GM19397 (cell line): ENCODE results near the gene GPC6.

Experiments used
- ATAC-seq: cut with Tn5 transposase; IDR thresholded peaks from one replicate; pipeline ENCODE4 v1.9.1; 2021; ENCODE audit warnings: mild to moderate bottlenecking, moderate library complexity; ENCODE audit not compliant: unreplicated experiment

GPC6 gene

DNA sequence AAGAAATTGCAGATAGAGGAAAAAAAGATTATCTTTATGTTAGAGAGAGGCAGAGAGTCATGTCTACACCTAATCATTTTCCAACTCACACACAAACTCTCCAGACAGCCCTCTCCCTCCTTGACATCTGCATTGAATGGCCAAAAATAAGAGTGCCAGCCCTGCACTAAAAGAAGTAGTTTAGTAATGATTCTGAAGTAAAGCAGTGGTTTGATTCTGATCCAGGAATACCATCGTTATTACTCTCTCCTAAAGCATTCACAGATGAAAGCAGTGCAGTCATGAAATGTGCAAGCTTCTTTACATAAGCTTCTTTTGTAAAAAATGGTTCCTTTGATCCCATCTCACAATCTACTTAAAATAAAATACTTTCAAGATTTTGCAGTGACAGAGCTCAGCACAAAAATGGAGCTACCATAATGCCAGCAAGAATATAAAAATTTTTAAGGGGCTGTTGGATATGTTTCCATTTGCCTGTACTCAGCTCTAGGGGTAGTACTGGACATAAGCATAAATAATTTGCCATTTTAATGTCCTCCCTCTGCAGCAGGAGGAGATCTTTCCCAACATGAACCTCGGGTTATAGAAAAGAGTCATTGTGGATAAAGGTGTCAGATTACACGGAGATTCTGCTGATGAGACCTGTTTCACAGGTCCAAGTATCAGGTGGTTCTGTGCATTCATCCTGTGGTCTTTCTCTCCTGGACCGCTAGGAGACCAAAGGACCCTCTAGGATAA, 846.6 kb downstream of the GPC6 start:
- ATAC-seq: no peak

DNA sequence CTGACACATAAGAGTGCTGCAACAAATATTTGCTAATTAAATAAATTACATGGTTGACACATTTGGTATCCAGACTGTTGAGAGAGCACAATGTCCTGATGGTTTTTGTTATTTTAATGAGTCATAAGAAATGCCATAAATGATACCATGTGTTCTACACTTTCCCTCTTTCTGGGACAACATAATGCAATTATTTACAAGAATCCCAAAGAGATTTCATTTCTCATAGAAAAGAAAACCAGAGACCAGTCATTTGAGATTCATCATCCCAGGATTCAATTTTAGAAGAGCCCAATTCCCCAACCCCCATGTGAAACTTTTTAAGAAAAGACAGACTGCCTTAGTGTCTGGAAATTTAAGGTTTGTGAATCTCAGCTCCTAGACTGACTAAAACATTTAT, 853.3 kb downstream of the GPC6 start:
- ATAC-seq: no peak

DNA sequence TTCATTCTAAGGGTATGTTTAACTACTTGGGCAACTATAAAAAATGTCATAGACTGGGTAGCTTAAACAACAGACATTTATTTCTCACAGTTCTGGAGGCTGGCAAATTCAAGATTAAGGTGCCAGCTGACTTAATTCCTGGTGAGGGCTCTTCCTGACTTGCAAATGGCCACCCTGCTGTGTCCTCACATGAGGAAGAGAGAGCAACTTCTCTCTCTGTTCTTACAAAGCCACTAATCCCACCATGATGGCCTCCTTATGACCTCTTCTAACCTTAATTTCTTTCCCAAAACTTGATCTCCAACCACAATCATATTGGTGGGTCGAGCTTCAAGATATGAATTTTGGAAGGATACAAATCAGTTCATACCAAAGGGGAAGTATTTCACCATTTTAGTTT, 853.9 kb downstream of the GPC6 start:
- no peak for ATAC-seq

DNA sequence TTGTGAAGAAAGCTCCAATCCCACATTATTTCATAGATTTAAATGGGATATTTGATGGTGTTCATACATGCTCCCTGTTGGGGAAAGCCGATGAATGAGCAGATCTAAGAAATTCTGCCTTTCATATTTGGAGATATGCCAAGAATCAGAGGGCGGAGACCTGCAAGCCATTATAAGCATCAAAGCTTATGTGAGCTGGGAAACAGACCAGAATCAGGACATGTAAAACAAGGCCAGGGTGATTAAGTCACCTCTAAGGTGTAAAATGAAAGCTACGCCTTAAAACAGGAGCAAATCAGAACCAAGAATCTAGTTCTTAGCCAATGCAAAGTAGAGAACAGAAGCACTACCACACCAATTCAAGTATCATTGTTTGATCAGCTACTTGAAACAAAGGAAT, 860.5 kb downstream of the GPC6 start:
- ATAC-seq: no peak

DNA sequence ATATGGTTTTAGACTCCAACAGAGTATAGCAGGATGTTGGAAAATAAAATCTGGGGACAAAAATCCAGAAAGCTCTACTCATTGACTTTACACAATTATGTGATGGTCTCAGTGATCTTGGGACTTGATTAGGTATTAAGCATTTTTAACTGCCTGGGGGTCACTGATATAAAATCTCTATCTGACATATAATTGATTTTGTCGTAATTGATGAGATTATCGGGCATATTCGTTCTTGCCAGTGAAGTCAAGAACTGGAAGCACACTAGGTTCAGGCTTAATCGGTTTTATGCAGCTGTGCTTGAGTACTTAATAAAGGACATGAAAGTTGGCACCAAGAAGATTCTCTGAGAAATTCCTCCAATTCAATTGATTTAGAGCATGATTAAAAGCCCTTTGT, 862.1 kb downstream of the GPC6 start:
- no peak for ATAC-seq

DNA sequence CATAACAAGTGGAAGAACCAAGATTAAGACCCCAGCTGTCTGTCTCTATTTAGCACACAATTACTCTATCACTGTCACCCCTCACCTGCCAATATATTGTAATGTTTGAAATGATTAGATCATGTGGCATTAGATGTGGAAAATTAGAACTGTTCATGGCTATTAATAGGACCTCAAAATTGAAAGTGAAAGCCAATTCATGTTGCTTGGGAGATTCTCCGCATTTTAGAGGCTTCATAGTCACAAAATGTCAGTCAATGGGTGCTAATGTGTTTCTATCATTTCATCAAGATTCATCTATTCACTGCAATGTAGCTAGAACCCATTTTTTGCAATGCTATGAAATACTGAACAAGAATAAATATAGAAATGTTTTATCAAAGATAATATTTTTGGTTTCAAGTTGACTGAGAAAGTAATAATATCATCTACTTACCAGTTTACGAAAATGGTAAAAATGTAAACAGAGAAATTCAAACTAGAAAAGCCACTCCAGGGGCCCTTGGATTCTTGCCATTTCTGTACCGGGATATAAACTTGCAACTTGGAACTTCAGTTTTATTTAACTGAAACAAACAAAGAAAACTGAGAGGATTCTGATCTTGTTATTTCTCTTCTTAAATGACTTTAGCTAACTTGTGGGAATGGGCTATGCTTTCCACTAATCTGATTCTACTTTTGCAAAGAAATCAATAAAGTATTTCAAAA, 864.3 kb downstream of the GPC6 start:
- ATAC-seq: no peak

DNA sequence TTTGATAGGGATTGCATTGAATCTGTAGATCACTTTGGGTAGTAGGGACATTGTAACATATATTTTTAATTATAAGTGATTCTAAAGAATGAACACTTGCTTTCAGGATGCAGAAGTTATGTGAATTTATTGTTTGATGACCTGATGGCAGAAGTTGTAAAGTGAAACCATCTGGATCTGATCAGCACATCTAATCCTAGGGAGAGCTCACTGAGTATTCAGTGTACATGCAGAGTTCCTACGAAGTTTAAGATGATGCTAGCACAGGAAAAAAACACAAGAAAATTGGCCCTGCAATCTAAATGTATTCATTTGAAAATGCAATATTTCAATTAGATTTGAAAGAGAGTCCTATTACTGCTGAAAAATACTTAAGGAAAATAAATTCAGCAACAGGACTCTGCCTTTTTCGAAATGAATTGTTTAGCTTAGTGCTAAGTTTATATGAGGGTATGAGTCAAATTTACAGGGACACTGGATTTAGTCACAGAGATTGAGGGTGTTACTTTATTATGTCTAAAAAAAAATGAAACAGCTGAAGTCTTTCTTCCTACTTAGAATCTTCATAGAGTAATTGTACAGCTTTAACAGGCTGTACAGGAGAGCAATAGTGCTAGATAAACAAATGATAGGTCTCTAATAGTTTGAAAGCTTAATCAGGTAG, 867.2 kb downstream of the GPC6 start:
- ATAC-seq: no peak

DNA sequence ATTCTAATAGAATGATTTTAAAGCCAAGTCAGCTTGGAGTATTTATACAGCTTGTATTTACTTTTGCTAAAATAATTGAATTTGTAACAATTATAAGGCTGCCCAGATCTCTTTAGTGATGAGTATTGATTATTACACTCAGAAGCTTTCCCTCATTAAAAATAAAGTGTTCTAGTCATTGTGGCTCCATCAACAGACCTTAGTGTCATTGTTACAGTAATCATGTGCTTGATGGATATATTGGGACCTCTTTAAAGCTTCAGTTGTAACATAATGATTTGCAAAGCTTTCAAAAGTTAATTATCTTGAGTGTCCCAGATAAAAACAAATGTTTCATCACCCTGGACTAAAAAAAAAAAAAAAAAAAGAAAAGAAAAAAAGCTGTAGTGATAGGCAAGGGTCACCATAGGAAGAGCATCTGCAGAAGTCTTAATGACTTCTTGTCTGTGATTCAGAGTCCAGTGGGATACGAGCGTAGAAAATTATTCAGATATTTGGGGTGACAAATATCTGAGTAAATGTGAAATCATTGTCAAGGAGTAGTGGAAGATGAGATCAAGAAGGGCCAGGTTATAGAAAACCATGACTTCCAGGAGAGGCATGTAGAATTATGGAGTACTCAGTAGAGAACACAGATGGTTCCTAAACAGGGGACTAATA, 883.2 kb downstream of the GPC6 start:
- ATAC-seq: no peak

DNA sequence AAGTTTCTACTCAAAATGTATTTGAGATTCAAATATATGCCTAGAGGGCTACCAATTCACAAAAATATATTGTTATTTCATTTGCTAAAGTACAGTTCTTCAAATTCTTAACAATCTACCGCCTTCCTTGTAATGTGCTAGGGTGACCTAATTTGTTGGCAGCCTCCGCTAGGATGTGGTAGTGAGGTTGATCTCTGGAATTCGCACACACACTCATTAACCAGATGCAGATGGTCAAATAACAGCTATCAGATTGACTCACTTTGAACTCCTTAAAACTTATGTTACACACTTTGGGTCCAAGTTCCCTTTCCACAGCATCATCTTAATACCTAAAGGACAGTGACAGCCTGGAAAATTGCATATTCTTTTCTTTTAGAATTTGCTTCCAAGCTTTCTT, 885.6 kb downstream of the GPC6 start:
- no peak for ATAC-seq

DNA sequence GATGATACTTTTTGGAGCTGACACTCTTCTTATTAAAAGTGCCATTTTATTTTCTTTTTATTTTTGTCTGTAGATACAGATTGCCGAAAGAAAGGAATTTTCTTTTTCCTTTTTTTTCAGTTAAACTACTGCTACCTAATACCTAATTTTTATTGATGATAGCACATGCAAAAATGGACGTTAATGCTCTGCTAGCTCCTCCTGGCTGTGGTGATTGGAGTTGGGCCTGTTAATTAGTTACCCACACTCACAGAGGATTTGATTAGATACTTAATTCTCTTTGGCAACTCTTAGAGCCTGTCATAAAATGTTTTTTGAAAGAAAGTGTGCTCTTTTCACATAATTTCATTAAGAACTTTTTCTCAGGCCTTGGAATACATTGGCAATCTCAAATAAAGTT, 886.1 kb downstream of the GPC6 start:
- no peak for ATAC-seq

DNA sequence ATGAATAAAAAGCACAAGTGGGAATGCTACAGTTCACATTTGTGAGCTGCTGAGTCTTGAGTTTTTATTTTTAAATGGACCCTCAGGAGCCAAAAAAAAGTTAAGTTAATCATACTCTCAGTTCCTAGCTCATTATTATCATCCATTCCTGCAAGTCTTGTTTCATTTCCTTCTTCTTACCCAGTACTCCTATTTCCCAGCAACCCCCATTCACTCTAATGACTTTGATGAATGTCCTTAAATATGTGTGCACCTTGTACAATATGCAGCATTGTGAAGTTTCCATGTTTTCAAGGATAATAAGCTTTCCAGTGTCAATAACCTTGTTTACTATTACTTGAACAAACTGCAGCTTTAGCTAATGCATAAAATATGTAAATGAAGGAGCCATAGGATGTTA, 886.6 kb downstream of the GPC6 start:
- no peak for ATAC-seq

DNA sequence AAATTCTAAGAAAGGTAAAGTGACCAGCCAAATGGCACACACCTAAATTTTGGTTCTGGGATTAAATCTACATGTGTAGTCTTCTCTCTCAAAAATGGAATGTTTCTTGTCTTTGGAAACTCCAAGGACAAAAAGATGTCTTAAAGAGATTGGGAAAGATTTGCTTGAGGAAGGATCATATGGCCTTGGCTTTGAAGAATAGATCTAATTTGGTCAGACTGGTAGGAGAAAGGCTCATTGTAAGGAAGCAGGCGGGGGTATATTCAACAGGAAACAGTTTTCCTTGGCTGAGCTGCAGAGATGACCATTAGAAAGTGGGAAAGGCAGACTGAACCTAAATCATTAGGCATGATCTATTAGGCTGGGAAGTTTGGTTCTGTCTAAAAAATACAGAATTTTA, 887.6 kb downstream of the GPC6 start:
- no peak for ATAC-seq

DNA sequence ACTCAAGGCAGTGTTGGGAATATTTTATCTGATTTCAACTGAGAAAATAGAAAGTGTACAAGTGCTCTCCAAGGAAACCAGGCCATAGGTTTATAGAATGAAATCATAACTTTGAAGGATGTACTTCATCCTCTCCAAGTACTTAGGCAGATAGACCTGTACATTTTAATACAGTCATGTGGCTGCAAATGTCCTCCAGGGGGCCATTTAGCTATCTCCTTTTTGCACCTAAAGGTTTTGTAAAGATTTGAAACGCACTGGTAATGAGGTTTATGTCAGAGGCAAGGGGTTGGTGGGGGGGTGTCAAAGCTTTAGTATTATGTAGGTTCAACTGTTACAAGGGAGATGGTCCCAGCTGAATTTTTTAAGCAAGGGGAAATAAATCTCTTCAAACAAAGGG, 888.4 kb downstream of the GPC6 start:
- ATAC-seq: no peak

DNA sequence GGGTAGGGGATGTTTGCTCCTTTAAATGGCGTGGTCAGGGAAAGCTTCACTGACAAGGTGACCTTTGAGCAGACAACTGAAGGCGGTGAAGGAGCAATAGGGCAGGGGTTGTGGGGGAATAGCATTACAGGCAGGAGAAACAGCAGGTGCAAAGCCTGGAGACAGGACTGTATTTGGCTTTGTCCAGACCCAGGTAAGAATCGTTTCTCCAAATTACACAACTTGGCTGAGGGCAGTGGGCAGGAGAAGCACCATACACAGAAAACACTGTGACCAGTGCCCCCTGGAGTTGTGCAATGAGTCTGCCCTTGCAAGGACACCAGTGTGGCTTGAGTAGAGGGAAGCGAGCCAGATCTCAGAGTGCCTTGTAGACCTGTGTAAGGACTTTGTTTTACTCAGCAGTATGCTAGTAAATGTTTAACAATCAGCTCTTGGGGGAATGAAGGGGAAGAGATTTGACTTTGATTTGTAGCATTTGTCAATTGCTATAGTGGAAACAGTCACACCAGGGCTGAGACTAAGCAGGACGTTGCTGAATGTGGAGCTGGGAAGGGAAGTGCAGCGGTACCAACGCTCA, 892.8 kb downstream of the GPC6 start:
- ATAC-seq: no peak

DNA sequence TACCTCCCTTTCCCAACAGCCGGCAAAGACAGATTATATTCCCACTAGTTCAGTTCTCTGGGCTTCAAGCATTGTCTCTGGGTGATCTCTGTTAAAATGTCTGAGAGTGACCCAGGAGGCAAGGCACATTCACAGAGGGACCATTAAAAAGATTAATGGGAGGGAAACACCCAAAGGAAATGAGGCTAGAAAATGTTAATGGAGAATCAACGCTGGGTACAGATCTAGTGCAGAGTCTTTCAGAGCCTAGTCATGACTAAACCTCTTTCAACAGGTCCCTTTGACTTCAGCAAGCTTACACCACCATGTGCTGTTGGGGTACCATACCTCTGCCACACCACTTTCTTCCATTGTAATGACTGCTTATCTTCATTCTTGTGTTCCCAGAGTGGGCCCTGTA, 894.3 kb downstream of the GPC6 start:
- no peak for ATAC-seq

DNA sequence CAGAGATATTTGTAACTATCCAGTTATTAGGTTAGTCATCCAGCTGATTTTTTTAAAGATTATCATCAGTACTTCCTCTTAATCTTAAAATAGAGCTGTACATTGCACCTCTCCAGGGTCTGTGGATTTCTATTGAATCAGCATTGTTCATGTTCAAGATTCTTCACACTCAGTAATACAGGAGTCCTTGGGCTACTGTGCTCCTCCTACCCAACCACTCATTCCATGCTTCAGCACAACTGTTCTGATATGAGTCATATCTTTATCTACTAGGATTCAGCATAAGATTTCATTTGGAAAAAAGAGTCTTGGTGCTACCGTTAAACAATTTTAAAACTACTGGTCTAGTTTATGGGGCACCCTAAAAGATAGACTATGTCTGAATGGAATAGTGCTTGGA, 895.1 kb downstream of the GPC6 start:
- ATAC-seq: no peak

DNA sequence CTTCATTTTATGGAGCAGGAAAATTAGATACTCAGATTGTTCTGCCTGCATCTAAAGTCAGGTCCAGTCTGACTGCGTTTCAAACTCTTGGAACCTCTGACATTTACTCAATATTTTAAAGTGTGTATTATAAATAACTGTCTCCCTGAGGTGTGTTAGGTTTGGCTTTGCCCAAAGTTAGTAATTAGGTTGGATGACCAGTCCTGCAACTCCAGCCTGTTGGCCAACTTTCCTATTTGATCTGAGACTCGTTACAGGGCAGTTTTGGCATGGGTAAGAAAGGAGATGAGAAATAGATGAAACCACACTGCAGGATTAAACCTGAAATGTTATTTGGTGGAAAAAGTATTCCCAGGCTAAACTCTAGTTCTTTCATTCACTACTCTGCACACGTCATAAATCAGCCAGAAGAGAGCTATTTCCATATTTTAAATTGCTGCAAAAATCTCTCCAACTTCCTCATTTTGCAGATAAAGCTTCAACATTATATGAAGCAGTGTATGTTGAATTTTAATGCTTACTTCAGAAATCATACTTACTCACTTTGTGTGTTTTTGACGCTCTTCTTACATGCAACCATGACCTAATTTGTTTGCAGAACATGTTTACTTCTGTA, 895.8 kb downstream of the GPC6 start:
- no peak for ATAC-seq

DNA sequence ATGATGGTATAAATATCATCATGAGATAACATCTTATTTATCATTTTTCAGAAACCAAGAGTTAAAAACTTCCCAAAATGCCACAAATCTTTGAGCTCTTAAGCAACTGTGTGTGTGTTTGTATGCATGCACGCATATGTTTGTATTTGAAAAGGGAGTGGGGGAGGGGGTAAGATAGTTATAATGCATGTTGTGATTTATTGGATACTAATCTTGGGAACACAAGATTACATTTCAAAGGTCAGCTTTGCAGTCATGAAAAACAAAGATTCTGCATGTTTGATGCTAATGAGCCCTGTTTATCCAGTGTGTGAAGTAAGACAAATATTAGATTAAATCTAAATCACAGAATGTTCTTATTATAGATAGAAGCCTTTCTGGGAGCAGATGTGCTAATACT, 897.0 kb downstream of the GPC6 start:
- no peak for ATAC-seq

DNA sequence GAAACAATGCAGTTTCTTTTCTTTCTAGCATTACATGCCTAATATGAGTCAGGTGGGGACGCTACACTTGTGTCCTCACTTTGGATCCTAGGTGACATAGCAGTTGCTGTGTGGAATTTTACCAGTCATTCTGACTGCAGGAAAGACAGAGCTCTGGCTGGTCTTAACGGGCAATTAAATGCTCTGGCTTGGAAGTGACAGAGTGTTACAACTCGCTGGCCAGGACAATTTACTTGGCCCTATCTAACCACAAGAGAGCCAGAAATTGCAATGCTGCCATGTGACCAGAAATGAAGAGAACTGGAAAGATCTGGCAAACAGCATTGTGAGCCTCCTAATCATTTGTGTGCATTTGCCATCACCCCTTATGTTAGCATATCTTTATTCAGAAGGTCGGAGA, 901.8 kb downstream of the GPC6 start:
- ATAC-seq: no peak

DNA sequence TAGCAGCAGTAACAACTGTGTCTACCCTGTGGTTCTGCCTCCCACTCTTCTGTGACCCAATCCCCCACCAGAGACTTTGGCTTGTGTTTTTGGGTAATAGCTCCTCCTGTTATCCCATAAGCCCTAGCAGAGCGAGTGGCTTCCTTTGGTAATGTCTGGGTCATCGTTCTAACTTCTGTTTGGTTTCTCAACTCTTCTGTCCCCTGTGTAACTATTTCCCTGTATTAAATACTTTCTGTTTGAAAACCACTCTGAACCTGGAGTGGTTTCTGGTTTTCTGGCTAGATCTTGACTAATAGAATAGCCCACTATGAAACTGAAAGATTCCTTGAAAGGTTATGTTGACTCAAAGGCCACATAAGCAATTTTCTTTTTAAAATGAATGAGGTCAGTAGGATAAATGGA, 902.9 kb downstream of the GPC6 start:
- no peak for ATAC-seq

DNA sequence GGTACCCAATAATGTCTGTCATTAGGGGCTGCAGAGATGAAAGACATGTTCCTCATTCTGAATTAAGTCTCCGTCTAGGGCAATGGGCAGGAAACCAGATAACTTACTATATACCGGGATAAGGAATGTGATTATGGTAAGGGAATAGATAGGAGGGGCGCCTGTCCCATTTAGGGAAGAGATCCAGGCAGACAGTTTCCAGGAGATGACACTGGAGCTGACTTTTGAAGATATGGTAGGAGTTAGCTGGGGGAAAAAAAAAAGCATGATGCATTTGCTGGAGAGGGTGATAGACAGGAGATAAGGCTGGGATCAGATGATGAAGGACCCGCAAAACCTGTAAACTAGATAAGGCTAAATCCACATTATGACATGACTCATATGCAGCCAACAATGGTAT, 912.2 kb downstream of the GPC6 start:
- no peak for ATAC-seq
